ENCODE results near the gene SLC22A5.

The SLC22A5 gene

DNA sequence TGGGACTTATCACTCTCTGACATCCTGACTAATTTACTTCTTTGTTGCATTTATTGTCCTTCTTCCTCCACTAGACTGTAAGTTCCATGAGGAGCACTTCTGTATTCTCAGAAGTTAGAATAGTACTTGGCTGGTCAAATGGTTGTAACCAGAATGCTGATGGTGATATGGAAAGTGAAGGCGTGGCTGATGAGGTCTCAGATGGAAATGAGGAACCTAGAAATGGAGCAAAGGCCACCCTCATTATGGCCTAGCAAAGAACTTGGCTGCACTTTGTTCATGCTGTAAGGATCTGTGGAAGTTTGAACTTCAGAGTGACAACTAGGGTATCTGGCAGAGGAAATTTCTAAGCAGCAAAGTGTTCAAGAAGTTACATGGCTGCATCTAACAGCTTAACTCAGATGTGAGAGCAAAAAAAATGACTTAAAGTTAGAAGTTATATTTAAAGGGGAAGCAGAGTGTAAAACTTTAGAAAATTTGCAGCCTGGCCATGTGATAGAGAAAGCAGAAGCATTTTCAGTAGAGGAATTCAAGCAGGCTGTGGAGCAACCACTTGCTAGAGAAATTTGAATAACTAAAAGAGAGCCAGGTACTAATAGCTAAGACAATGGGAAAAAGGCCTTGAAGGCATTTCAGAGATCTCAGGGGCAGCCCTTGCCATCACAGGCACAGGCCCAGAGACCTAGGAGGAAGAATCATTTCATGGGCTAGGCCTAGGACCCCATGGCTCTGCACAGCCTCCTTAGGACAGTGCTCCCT is 14.9 kb upstream of the SLC22A5 start:
- no peak for DNase-seq (ENCODE audit: low spot score)
- TF ChIP-seq, protein P1, sequence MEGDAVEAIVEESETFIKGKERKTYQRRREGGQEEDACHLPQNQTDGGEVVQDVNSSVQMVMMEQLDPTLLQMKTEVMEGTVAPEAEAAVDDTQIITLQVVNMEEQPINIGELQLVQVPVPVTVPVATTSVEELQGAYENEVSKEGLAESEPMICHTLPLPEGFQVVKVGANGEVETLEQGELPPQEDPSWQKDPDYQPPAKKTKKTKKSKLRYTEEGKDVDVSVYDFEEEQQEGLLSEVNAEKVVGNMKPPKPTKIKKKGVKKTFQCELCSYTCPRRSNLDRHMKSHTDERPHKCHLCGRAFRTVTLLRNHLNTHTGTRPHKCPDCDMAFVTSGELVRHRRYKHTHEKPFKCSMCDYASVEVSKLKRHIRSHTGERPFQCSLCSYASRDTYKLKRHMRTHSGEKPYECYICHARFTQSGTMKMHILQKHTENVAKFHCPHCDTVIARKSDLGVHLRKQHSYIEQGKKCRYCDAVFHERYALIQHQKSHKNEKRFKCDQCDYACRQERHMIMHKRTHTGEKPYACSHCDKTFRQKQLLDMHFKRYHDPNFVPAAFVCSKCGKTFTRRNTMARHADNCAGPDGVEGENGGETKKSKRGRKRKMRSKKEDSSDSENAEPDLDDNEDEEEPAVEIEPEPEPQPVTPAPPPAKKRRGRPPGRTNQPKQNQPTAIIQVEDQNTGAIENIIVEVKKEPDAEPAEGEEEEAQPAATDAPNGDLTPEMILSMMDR (IDR thresholded peaks at IDR 0.05; ENCODE audit: extremely low read depth, missing control alignments) = no peak

DNA sequence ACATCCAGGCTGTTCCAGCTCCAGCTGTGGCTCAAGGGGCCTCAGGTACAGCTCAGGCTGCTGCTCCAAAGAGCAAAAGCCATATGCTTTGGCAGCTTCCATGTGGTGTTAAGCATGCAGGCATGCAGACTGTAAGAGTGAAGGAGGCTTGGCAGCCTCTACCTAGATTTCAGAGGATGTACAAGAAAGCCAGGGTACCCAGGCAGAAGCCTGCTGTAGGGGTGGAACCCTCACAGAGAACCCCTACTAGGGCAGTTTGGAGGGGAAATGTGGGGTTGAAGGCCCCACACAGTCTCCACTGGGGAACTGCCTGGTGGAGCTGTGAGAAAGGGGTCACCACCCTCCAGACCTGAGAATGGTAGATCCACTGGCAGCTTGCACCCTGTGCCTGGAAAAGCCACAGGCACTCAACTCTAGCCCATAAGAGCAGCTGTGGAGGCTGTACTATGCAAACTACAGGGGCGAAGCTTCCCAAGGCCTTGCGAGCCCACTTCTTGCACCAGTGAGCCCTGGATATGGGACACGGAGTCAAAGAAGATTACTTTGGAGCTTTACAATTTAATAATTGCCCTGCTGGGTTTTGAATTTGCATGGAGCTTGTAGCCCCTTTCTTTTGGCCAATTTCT is 14.3 kb upstream of the SLC22A5 start:
- TF ChIP-seq, protein P1 (IDR thresholded peaks at IDR 0.05; ENCODE audit: extremely low read depth, missing control alignments) = no peak
- no peak for DNase-seq (ENCODE audit: low spot score)

DNA sequence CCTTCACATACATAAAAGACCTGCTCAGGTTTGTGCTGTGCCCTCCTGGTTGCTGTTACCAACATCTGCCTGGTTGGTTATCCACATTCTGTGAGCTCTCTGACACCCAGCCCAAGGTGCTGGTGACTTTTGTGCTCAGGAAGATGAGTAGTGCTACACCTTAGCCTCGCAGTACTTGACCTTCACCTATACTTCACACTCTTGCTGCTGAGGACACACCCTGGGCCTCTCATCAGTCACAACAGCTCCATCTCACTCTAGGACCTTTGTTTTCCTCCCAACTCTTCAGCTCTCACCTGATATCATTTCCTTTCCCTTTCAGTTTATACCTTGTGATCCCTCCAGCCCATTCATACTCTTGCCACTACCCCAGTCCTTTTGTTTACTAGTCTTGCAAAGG is 10.7 kb upstream of the SLC22A5 start:
- DNase-seq (ENCODE audit: low spot score) = no peak
- TF ChIP-seq, protein P1 (IDR thresholded peaks at IDR 0.05; ENCODE audit: extremely low read depth, missing control alignments) = no peak

DNA sequence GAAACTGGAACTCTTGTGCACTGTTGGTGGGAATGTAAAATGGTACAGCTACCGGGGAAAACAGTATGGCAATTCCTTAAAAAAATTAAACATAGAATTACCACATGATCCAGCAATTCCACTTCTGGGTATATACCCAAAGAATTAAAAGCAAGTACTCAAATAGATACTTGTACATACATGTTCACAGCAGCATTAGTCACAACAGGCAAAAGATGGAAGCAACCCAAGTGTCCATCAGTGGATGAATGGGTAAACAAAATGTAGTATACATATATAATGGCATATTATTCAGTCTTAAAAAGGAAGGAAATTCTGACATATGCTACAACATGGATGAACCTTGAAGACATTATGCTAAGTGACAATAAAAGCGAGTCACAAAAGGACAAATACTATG is 7.4 kb upstream of the SLC22A5 start:
- DNase-seq (ENCODE audit: low spot score) = no peak
- TF ChIP-seq, protein P1 (IDR thresholded peaks at IDR 0.05; ENCODE audit: extremely low read depth, missing control alignments) = no peak

DNA sequence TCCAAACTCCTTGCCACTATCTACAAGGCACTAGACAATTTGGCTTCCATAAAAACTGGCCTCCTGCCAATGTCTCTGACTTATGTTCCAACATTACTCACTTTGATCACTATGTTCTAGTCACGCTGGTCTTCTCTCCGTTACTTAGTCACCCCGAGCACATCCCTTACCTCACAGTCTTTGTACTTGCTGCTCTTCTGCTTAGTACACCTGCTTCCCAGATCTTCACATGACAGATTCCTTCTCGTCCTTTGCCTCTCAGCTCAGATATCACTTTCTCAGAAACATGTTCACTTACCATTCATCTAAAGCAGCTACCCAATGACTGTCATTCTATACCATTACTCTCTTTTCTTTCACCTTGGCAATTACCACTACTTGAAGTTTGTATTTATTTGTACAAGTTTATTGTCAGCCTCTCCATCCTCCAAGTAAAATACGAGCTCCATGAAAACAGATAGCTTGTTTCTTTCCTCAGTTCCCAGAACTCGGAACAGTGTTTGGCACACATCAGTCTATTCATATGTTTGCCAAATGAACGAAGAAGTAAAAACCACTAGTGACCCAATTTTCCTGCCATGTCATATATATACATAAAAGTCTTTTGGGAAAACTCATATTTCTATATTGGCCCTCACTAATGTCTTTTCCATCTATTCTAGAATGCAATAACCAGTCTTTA is 5.9 kb upstream of the SLC22A5 start:
- no peak for DNase-seq (ENCODE audit: low spot score)
- TF ChIP-seq, protein P1 (IDR thresholded peaks at IDR 0.05; ENCODE audit: extremely low read depth, missing control alignments) = no peak

DNA sequence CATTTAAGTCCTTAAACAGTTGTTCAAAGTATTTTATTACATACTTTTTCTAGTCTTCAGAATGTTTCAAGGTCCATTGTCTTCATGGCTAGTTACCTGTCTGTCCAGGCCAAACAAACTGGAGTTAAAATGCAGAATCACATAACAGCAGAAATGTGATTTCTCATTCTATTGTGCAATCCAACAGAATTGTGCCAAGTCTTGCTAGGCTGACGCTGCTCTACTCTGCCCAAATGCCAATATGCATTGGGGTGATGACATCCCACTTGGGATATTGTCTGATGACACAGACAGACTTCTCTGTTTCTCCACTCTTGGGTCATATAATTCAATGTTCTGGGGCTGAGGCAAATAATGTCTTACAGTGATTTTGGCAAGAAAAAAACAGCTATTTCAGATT is 5.2 kb upstream of the SLC22A5 start:
- no peak for DNase-seq (ENCODE audit: low spot score)
- TF ChIP-seq, protein P1 (IDR thresholded peaks at IDR 0.05; ENCODE audit: extremely low read depth, missing control alignments) = no peak

DNA sequence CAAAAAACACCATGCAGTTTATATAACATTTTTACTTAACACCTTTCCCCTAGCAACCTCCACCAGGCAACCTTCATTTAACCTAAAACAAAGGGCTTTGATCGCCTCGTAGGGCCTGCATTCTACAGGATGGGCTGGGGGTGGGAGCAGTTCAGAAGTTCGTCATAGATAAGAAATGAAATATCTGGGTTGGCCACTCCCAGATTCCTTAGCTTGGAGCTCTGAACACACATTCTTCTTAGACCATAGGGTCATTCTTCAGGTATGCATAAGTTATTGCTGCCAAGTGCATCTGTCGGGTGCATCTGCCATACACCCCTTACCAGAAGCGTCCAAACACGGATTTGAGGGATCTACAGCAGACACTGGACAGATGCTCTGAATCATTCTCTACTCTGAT is 4.3 kb upstream of the SLC22A5 start:
- TF ChIP-seq, protein P1 (IDR thresholded peaks at IDR 0.05; ENCODE audit: extremely low read depth, missing control alignments) = no peak
- no peak for DNase-seq (ENCODE audit: low spot score)
